ENCODE data around the gene BIRC3.

Gene BIRC3

DNA sequence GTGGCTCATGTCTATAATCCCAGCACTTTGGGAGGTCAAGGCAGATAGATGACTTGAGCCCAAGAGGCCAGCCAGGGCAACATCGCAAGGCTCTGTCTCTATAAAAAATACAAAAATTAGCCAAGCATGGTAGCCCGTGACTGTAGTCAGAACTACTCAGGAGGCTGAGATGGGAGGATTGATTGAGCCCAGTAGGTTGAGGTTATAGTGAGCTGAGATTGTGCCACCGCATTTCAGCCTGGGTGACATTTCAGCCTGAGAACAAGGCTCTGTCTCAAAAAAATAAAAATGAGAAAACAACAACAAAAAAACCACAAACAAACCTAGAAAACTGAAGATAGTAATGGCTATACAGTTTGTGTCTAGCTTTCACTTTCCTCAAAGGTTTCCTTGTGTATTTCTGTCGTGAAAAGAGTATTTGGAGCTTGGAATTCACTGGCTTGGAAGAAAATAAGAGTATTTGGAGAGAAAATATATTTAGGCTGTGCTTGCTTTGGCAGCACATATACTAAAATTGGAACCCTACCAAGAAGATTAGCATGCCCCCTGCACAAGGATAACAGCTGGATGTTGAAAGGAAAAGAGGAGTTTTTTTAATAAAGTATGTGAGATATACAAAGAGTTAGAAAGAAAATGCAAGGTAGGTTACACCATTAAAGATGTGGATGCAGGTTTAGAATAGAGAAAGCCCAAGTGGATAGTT is 3.9 kb upstream of the BIRC3 start:
- no peak overlapping the region for H2AK5ac ChIP-seq (ENCODE audit: low read depth, low read length)
- H2BK15ac ChIP-seq (ENCODE audit: low read length), result no peak overlapping the region
- no peaks in the 10 kb centered on the region for H3K4me1 ChIP-seq (ENCODE audit: control insufficient read depth in 2 of 2, insufficient read depth in 1 of 2, low read depth in 1 of 2, low read length in 2 of 2)
- H3K4me3 ChIP-seq (ENCODE audit: low read length in 2 of 2), result no peak overlapping the region
- no peak overlapping the region for H3K14ac ChIP-seq (ENCODE audit: low read length)
- H2AFZ ChIP-seq (ENCODE audit: low read length), result no peak overlapping the region
- H3K4ac ChIP-seq (ENCODE audit: low read length), result no peak overlapping the region
- no peak overlapping the region for H2BK5ac ChIP-seq (ENCODE audit: low read length)
- H4K91ac ChIP-seq (ENCODE audit: low read depth, low read length, poor library complexity), result no peak overlapping the region
- peaks cover 0 to 10% (median 0%) of the 10 kb centered on the region in 3 experiments for H3K27me3 ChIP-seq (ENCODE audit: control insufficient read depth in 3 of 3, insufficient read depth in 3 of 3, low read depth in 1 of 3, low read length in 3 of 3)
- H3K4me2 ChIP-seq (ENCODE audit: insufficient read depth, low read length, poor library complexity, severe bottlenecking), result no peak overlapping the region
- H3K79me1 ChIP-seq (ENCODE audit: low read depth, low read length), result no peaks in the 10 kb centered on the region
- no peak overlapping the region for H3K9ac ChIP-seq (ENCODE audit: low read depth, low read length, poor library complexity)
- H3K18ac ChIP-seq (ENCODE audit: low read length), result no peak overlapping the region
- no CpG with 5 or more reads among the region's 4 CpGs for WGBS, 2 donors (ENCODE audit: extremely low coverage in 2 of 2, insufficient read length in 2 of 2, insufficient replicate concordance in 1 of 2)
- no peak overlapping the region for H3K27ac ChIP-seq (replicated peaks; ENCODE audit: low read length)
- H3K9me3 ChIP-seq (replicated peaks in 1 of 2; ENCODE audit: control insufficient read depth in 2 of 2, insufficient read depth in 1 of 2, low read depth in 1 of 2, low read length in 2 of 2), result no peaks in the 10 kb centered on the region
- H4K8ac ChIP-seq (ENCODE audit: low read depth, low read length), result no peak overlapping the region
- DNase-seq (ENCODE audit: low spot score), result no peak
- H3K23ac ChIP-seq (ENCODE audit: low read depth, low read length, poor library complexity), result no peak overlapping the region
- no peak overlapping the region for H2BK12ac ChIP-seq (ENCODE audit: low read length)
- no peak overlapping the region for H2BK120ac ChIP-seq (ENCODE audit: low read depth, low read length)
- no peaks in the 10 kb centered on the region for H3K36me3 ChIP-seq (replicated peaks in 1 of 2; ENCODE audit: control insufficient read depth in 2 of 2, insufficient read depth in 2 of 2, low read length in 2 of 2)

DNA sequence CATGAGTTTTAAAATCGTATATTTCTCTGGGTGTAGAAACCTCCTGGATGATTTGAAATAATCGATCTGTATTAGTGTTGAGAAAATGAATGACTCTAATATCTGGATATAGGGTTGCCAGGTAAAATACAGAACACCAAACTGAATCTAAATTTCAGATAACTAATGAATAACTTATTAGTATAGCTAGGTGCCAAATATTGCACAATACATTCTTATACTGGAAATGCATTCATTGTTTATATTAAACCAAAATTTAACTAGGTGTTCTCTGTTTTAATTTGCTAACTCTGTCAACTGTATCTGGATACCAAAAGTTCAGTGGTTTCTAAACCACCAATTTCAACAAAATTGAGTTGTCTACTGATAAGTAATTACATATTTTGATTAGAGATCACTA is 2.5 kb upstream of the BIRC3 start:
- H3K9ac ChIP-seq (ENCODE audit: low read depth, low read length, poor library complexity), result no peak overlapping the region
- no peak overlapping the region for H3K4me2 ChIP-seq (ENCODE audit: insufficient read depth, low read length, poor library complexity, severe bottlenecking)
- H3K27me3 ChIP-seq (ENCODE audit: control insufficient read depth in 3 of 3, insufficient read depth in 3 of 3, low read depth in 1 of 3, low read length in 3 of 3), result peaks cover 0 to 13% (median 0%) of the 10 kb centered on the region in 3 experiments
- no peaks in the 10 kb centered on the region for H3K36me3 ChIP-seq (replicated peaks in 1 of 2; ENCODE audit: control insufficient read depth in 2 of 2, insufficient read depth in 2 of 2, low read length in 2 of 2)
- H3K9me3 ChIP-seq (replicated peaks in 1 of 2; ENCODE audit: control insufficient read depth in 2 of 2, insufficient read depth in 1 of 2, low read depth in 1 of 2, low read length in 2 of 2), result no peaks in the 10 kb centered on the region
- no peak overlapping the region for H4K8ac ChIP-seq (ENCODE audit: low read depth, low read length)
- no peak overlapping the region for H2BK120ac ChIP-seq (ENCODE audit: low read depth, low read length)
- no CpG with 5 or more reads among the region's 2 CpGs for WGBS, 2 donors (ENCODE audit: extremely low coverage in 2 of 2, insufficient read length in 2 of 2, insufficient replicate concordance in 1 of 2)
- H2AK5ac ChIP-seq (ENCODE audit: low read depth, low read length), result no peak overlapping the region
- no peak overlapping the region for H4K91ac ChIP-seq (ENCODE audit: low read depth, low read length, poor library complexity)
- no peak overlapping the region for H2BK12ac ChIP-seq (ENCODE audit: low read length)
- H3K23ac ChIP-seq (ENCODE audit: low read depth, low read length, poor library complexity), result no peak overlapping the region
- H2AFZ ChIP-seq (ENCODE audit: low read length), result no peak overlapping the region
- H2BK15ac ChIP-seq (ENCODE audit: low read length), result no peak overlapping the region
- no peak overlapping the region for H3K4ac ChIP-seq (ENCODE audit: low read length)
- no peak overlapping the region for H3K4me3 ChIP-seq (ENCODE audit: low read length in 2 of 2)
- no peak overlapping the region for H3K27ac ChIP-seq (replicated peaks; ENCODE audit: low read length)
- H3K14ac ChIP-seq (ENCODE audit: low read length), result no peak overlapping the region
- H3K79me1 ChIP-seq (ENCODE audit: low read depth, low read length), result no peaks in the 10 kb centered on the region
- H2BK5ac ChIP-seq (ENCODE audit: low read length), result no peak overlapping the region
- H3K4me1 ChIP-seq (ENCODE audit: control insufficient read depth in 2 of 2, insufficient read depth in 1 of 2, low read depth in 1 of 2, low read length in 2 of 2), result no peaks in the 10 kb centered on the region
- no peak for DNase-seq (ENCODE audit: low spot score)
- no peak overlapping the region for H3K18ac ChIP-seq (ENCODE audit: low read length)

DNA sequence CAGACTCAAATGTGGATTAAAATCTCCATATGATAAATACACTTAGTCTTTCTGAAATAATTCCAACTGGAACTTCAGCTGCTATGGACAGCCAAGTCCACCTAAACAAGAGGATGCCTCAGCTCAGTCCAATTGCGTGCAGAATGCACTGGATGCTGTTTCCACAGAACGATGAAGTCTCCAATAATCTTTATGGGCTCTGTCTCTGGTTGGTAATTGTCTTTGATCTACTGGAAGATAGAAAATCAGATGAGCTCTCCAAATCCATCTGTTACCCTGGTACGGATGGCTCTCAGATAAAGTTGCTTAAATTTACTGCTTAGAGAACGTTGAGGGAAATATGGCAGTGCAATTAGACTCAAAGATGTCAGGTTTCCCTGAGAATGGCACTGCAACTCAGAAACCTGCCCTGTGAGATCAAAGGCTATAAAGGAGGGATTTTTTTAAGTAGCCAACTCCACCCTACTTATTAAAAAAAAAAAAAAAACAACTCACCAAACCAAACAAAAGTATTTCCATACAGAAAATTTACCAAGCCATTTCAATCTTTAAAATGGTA is 859 bp upstream of the BIRC3 start:
- Histone ChIP-seq H3K9me3 (replicated peaks in 1 of 2; ENCODE audit: control insufficient read depth in 2 of 2, insufficient read depth in 1 of 2, low read depth in 1 of 2, low read length in 2 of 2) (no peaks in the 10 kb centered on the region), H3K4me2 (ENCODE audit: insufficient read depth, low read length, poor library complexity, severe bottlenecking) (no peak overlapping the region), H2BK15ac (ENCODE audit: low read length) (no peak overlapping the region), H2BK5ac (ENCODE audit: low read length) (no peak overlapping the region), H4K8ac (ENCODE audit: low read depth, low read length) (no peak overlapping the region), H2AFZ (ENCODE audit: low read length) (no peak overlapping the region), H3K4me3 (ENCODE audit: low read length in 2 of 2) (no peak overlapping the region), H3K79me1 (ENCODE audit: low read depth, low read length) (no peaks in the 10 kb centered on the region), H3K4ac (ENCODE audit: low read length) (no peak overlapping the region), H2BK120ac (ENCODE audit: low read depth, low read length) (no peak overlapping the region), H3K4me1 (ENCODE audit: control insufficient read depth in 2 of 2, insufficient read depth in 1 of 2, low read depth in 1 of 2, low read length in 2 of 2) (no peaks in the 10 kb centered on the region), H3K18ac (ENCODE audit: low read length) (no peak overlapping the region), H3K27ac (replicated peaks; ENCODE audit: low read length) (no peak overlapping the region), H4K91ac (ENCODE audit: low read depth, low read length, poor library complexity) (no peak overlapping the region), H3K9ac (ENCODE audit: low read depth, low read length, poor library complexity) (no peak overlapping the region), H3K23ac (ENCODE audit: low read depth, low read length, poor library complexity) (no peak overlapping the region), H3K14ac (ENCODE audit: low read length) (no peak overlapping the region), H2AK5ac (ENCODE audit: low read depth, low read length) (no peak overlapping the region), H2BK12ac (ENCODE audit: low read length) (no peak overlapping the region), H3K27me3 (ENCODE audit: control insufficient read depth in 3 of 3, insufficient read depth in 3 of 3, low read depth in 1 of 3, low read length in 3 of 3) (peaks cover 0 to 13% (median 0%) of the 10 kb centered on the region in 3 experiments), H3K36me3 (replicated peaks in 1 of 2; ENCODE audit: control insufficient read depth in 2 of 2, insufficient read depth in 2 of 2, low read length in 2 of 2) (no peaks in the 10 kb centered on the region)
- no peak for DNase-seq (ENCODE audit: low spot score)
- no CpG with 5 or more reads among the region's 4 CpGs for WGBS, 2 donors (ENCODE audit: extremely low coverage in 2 of 2, insufficient read length in 2 of 2, insufficient replicate concordance in 1 of 2)

DNA sequence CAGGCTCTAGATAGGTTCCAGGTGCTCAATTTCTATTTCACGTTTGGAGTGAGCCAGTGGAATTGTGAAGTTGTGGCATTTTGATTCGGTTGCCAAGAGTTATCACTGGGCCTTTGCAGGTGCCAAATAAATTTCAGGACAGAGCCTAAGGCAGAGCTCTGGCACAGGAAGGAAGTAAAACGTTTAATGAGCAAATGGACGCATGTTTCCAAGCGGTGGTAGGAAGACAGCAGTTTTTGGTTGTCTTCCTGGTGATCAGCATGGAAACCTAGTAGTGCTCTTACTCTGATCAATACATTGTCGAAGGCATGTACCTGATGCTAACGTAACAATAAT is 452 bp downstream of the BIRC3 start:
- Histone ChIP-seq H3K4ac (ENCODE audit: low read length) (no peak overlapping the region), H3K9ac (ENCODE audit: low read depth, low read length, poor library complexity) (no peak overlapping the region)

More for the DNA sequence above, 452 bp downstream of the BIRC3 start:
- DNase-seq (ENCODE audit: low spot score), result no peak
- Histone ChIP-seq H2AK5ac (ENCODE audit: low read depth, low read length) (no peak overlapping the region), H3K18ac (ENCODE audit: low read length) (no peak overlapping the region), H2BK12ac (ENCODE audit: low read length) (no peak overlapping the region), H3K27me3 (ENCODE audit: control insufficient read depth in 3 of 3, insufficient read depth in 3 of 3, low read depth in 1 of 3, low read length in 3 of 3) (peaks cover 0 to 13% (median 0%) of the 10 kb centered on the region in 3 experiments), H4K8ac (ENCODE audit: low read depth, low read length) (no peak overlapping the region), H2AFZ (ENCODE audit: low read length) (peak overlapping the region; percentile 68), H3K36me3 (replicated peaks in 1 of 2; ENCODE audit: control insufficient read depth in 2 of 2, insufficient read depth in 2 of 2, low read length in 2 of 2) (no peaks in the 10 kb centered on the region), H3K27ac (replicated peaks; ENCODE audit: low read length) (no peak overlapping the region), H2BK5ac (ENCODE audit: low read length) (no peak overlapping the region), H3K79me1 (ENCODE audit: low read depth, low read length) (no peaks in the 10 kb centered on the region), H3K9me3 (replicated peaks in 1 of 2; ENCODE audit: control insufficient read depth in 2 of 2, insufficient read depth in 1 of 2, low read depth in 1 of 2, low read length in 2 of 2) (no peaks in the 10 kb centered on the region), H3K14ac (ENCODE audit: low read length) (no peak overlapping the region), H3K4me3 (ENCODE audit: low read length in 2 of 2) (no peak overlapping the region), H2BK120ac (ENCODE audit: low read depth, low read length) (no peak overlapping the region), H3K4me2 (ENCODE audit: insufficient read depth, low read length, poor library complexity, severe bottlenecking) (no peak overlapping the region), H2BK15ac (ENCODE audit: low read length) (no peak overlapping the region), H3K4me1 (ENCODE audit: control insufficient read depth in 2 of 2, insufficient read depth in 1 of 2, low read depth in 1 of 2, low read length in 2 of 2) (no peaks in the 10 kb centered on the region), H4K91ac (ENCODE audit: low read depth, low read length, poor library complexity) (no peak overlapping the region), H3K23ac (ENCODE audit: low read depth, low read length, poor library complexity) (no peak overlapping the region)
- WGBS, 2 donors (ENCODE audit: extremely low coverage in 2 of 2, insufficient read length in 2 of 2, insufficient replicate concordance in 1 of 2), result no CpG with 5 or more reads among the region's 7 CpGs
